NCI-H69 (cell line): ENCODE data around the gene RHOBTB3.
"Not testable (repeated sequence)": the region's sequence is repeated elsewhere in the genome, so short reads cannot be mapped to it uniquely, and the experiment has no call there.

ENCODE experiments used
- DNase-seq: peaks from one replicate; lab custom pipeline; 2025; lab: John Stamatoyannopoulos, UW

Gene RHOBTB3

DNA sequence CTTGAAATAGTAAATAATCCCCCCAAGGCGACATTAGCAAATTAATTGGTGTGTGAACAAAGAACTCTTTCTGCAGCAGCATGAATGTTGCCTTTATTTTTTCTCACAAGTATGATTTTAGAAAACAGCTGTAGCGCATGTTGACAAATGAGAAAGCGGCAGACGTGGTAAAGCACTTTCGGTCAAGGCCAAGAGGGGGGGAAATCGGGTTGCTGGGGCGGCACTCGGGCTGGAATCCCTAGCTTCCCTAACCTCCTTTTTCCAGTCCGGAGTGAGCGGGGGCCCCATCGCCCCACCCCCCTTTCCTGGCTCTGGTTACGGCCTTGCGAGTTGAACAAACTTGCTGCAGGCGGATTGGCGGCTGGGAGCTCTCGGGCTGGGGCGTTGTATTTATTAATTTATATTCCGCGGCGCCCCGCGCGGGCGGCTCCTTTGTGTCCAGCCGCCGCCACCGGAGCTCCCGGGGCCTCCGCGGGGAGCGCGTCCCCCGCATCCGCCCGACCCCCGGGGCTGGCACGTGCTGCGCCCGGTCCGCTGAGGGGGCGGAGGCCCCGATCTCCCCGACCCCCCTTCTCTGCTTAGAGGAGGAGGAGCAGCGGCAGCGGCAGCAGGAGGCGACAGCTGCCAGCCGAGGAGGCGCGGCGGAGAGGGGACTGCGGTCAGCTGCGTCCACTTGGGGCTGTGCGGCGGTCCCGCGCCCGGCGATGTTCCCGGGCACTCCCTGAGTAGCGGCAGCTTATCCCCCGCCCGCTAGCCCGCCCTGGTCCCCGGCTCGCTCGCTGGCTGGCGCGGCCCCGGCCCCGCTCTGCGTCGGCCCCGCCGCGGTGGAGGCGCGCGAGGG is at the start of gene RHOBTB3:
Gene RHOBTB3, plus strand, starts transcription at position 607 of the 841 bp plus-strand sequence. CDS start 347 bp downstream, outside the sequence.
- DNase-seq = peak; percentile 97

DNA sequence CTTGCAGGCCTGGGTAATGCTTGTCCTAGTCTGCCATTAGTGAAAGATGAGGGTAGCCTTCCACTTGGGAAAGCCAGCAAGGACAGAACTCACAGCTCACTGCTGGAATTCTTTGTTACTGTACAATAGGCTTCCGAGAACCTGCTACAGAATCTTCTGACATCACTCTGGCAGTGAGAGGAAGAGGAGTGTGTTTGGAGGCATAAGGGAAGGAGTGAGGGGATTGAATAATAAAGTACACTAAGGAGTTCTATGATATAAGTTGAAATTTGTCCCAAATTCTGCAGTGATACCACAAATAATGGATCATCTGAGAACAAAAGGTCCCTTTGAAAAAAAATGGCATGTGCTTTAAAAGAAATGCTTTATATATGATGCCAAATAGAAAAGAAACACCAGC is 48.2 kb upstream of the RHOBTB3 start, which contains the start of gene SPATA9:
Gene SPATA9, minus strand, starts transcription at position 101 of the 400 bp plus-strand sequence. CDS start 137 bp downstream, outside the sequence.
- DNase-seq = no peak

- no peak for DNase-seq
These were observed 46.8 kb upstream of the RHOBTB3 start for GRCh38 chr5:95684361-95684760.

DNA sequence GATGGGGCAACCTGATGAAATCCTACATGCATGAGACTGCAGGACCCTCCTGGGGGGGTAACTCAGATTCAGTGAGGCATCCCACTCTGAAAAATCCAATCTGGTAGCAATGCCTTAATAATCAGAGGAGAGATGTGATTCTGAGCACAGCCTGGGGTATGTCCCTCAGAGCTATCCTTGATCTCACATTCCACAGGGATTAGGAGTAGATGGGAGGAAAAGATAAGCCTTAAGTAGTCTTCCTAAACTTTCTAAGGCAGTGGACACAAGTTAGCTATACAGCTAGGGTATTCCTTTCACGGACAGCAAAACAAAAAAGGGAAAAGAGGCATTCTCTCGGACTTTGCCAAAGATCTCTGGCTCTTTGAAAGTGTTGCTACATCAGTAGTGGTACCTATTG is 44.5 kb upstream of the RHOBTB3 start:
- no peak for DNase-seq

GRCh38 chr5:95689680-95690079 is 41.5 kb upstream of the RHOBTB3 start:
- no peak for DNase-seq

GRCh38 chr5:95690333-95690732 is 40.8 kb upstream of the RHOBTB3 start:
- no peak for DNase-seq

GRCh38 chr5:95697781-95698681 is 33.1 kb upstream of the RHOBTB3 start:
- peak; percentile 77 for DNase-seq

- DNase-seq = no peak
These were observed 31.8 kb upstream of the RHOBTB3 start for GRCh38 chr5:95699337-95699736.

DNA sequence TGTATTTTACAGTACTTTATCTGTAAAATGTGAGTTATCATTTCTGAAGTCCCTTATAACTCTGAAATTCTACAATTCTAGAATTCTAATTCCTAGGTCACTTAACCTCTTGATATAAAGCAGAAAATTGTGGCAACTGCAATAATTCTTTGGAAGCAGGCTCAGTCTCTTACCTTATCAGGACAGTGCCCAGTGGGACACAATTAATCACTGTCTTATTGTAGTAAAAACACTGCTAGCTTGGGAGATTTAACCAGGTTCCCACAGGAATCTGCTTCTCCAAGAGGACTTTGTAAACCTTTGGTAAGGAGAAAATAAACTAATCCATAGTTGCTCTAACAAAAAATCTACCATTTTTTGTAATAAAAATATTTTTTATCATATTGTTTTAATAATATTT is 30.1 kb upstream of the RHOBTB3 start:
- peak; percentile 41 for DNase-seq

GRCh38 chr5:95704150-95704549 is 27.0 kb upstream of the RHOBTB3 start:
- no peak for DNase-seq

DNA sequence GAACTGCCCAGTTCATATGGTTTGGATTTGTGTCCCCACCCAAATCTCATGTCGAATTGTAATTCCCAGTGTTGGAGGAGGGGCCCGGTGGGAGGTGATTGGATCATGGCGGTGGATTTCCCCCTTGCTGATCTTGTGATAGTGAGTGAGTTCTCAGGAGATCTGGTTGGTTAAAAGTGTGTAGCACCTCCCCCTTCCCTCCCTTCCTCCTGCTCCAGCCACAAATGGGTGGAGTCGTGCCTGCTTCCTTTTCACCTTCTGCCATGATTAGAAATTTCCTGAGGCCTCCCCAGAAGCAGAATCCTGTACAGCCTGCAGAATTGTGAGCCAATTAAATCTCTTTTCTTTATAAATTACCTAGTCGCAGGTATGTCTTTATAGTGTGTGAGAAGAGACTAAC is 24.9 kb upstream of the RHOBTB3 start:
- DNase-seq = peak; percentile 33

DNA sequence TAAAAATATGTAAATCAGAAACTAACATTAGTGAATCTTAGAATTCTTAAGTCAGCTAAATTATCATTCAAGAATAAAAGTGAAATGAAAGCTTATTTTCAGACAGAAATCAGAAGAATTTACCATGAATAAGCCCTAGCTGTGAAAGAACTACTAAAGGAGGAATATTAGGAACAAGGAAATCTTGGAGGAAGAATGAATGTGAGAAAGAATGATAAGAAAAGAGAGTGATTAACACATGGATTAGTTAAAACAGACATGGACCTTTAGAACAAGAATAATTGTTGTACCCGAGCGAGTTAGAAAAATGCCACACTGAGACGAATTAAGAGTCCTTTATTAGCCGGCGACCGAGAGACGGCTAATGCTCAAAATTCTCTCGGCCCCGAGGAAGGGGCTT is 24.1 kb upstream of the RHOBTB3 start:
- DNase-seq = no peak

GRCh38 chr5:95707534-95708188 is 23.5 kb upstream of the RHOBTB3 start:
- DNase-seq = not testable (repeated sequence)

- DNase-seq = no peak
These were observed 22.3 kb upstream of the RHOBTB3 start for GRCh38 chr5:95708876-95709275.

- DNase-seq = peak; percentile 75
These were observed 21.0 kb upstream of the RHOBTB3 start for GRCh38 chr5:95709967-95710650.

GRCh38 chr5:95710651-95711500 is 20.3 kb upstream of the RHOBTB3 start:
- peak; percentile 62 for DNase-seq

- no peak for DNase-seq
These were observed 19.4 kb upstream of the RHOBTB3 start for GRCh38 chr5:95711501-95712346.

DNA sequence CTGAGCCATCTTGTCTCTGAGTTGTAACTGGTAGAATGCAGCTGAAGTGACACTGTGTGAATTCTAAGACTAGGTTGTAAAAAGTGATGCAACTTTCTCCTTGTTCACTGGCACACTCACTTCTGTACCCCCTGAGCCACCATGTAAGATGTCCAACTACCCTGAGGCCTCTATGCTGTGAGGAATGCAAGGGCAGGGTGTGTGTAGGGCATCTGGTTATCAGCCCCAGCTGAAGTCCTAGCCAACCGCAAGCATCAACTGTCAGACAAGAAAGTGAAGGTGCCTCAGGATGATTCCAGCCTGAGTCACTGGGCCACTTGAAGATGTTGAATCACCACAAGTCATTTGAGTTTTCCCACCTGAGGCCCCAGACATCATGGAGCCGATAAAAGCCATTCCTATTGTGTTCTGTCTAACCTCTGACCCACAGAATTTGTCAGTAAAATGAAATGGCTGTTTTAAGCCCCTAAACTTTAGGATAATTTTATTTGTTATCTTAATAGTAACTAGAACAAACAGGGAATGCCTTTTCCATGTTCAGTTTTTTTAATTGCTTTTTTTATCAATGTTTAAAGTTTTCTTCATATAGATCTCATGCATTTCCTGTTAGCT is 18.7 kb upstream of the RHOBTB3 start:
- DNase-seq = peak; percentile 82

- peak; percentile 53 for DNase-seq
These were observed 17.9 kb upstream of the RHOBTB3 start for GRCh38 chr5:95713246-95713645.
